ENCODE results near the gene LIN28B. TPM values are rescaled to one million over a fixed set of nuclear protein-coding genes. Genes with fewer than 3 reads are reported as not detected.
"Not testable (repeated sequence)": the region's sequence is repeated elsewhere in the genome, so short reads cannot be mapped to it uniquely, and the experiment has no call there.

The LIN28B gene
- total and polyA plus RNA-seq, 12 donors, result 0.08 to 8.7 (median 0.09) TPM; not detected in 7

- Histone ChIP-seq H3K36me3 (replicated peaks in 1 of 2) (no peaks in the 10 kb centered on the region), H3K27ac (no peak overlapping the region), H3K9me3 (replicated peaks in 1 of 3) (no peaks in the 10 kb centered on the region), H3K4me1 (replicated peaks in 1 of 2) (no peaks in the 10 kb centered on the region), H3K27me3 (peaks cover 87% of the 10 kb centered on the region), H3K4me3 (no peak overlapping the region)
- no peak for DNase-seq
- TF ChIP-seq CTCF (IDR thresholded peaks at IDR 0.05) (no peak), POLR2A (IDR thresholded peaks at IDR 0.05) (no peak)
- WGBS, 4 donors, result 15 to 25% (median 20%) methylated on average over 18 to 33 of the region's 33 CpGs
- intact Hi-C loops (cut with DNase I), result no loop called here
These were observed 4.0 kb upstream of the LIN28B start for GRCh38 chr6:104952911-104953399.

- H3K27ac ChIP-seq; H3K4me1 ChIP-seq (replicated peaks in 1 of 2); DNase-seq; H3K36me3 ChIP-seq (replicated peaks in 1 of 2); H3K9me3 ChIP-seq (replicated peaks in 1 of 3); intact Hi-C loops (cut with DNase I); H3K4me3 ChIP-seq: not testable (repeated sequence)
- peaks cover 87% of the 10 kb centered on the region for H3K27me3 ChIP-seq
- WGBS, 4 donors, result 21 to 27% (median 22%) methylated on average over 20 to 22 of the region's 22 CpGs
These were observed 3.3 kb upstream of the LIN28B start for GRCh38 chr6:104953400-104954189.

- TF ChIP-seq POLR2A (IDR thresholded peaks at IDR 0.05) (no peak), CTCF (IDR thresholded peaks at IDR 0.05) (no peak)
- 41 to 52% (median 51%) methylated on average over 4 of the region's 4 CpGs for WGBS, 4 donors
- H3K4me3 ChIP-seq, result no peak overlapping the region
- H3K36me3 ChIP-seq (replicated peaks in 1 of 2), result no peaks in the 10 kb centered on the region
- no peaks in the 10 kb centered on the region for H3K9me3 ChIP-seq (replicated peaks in 1 of 3)
- no peak overlapping the region for H3K27ac ChIP-seq
- intact Hi-C loops (cut with DNase I), result no loop called here
- H3K4me1 ChIP-seq (replicated peaks in 1 of 2), result no peaks in the 10 kb centered on the region
- H3K27me3 ChIP-seq, result peaks cover 89% of the 10 kb centered on the region
- no peak for DNase-seq
These were observed 2.6 kb upstream of the LIN28B start for GRCh38 chr6:104954190-104954797.

- Histone ChIP-seq H3K36me3 (replicated peaks in 1 of 2) (no peaks in the 10 kb centered on the region), H3K27ac (no peak overlapping the region), H3K9me3 (replicated peaks in 1 of 3) (no peaks in the 10 kb centered on the region), H3K27me3 (peaks cover 88% of the 10 kb centered on the region), H3K4me3 (no peak overlapping the region), H3K4me1 (replicated peaks in 1 of 2) (no peaks in the 10 kb centered on the region)
- TF ChIP-seq POLR2A (IDR thresholded peaks at IDR 0.05), result no peak
- no peak for TF ChIP-seq CTCF (IDR thresholded peaks at IDR 0.05)
- 26 to 38% (median 33%) methylated on average over 5 of the region's 5 CpGs for WGBS, 4 donors
- DNase-seq, result no peak
- intact Hi-C loops (cut with DNase I), result no loop called here
These were observed 1.4 kb upstream of the LIN28B start for GRCh38 chr6:104955491-104955890.

Data from adrenal gland (tissue), 12 donors.